Left lobe of liver (tissue), 2 donors: ENCODE measurements around the gene TRIM62. TPM values are rescaled to one million over a fixed set of nuclear protein-coding genes. Genes with fewer than 3 reads are reported as not detected.

Source experiments
- ATAC-seq: fragments of 200-7000 bp; cut with Tn5 transposase; one replicate; pipeline ENCODE4 v1.9.1; 2020; ENCODE audit warnings: mild to moderate bottlenecking, moderate library complexity
- DNase-seq: peaks from one replicate; pipeline ENCODE4 v3.0.0-alpha.2; 2020; ENCODE audit warnings: low spot score
- total RNA-seq: library from RNA; stranded (reverse); gene quantifications from one replicate; pipeline ENCODE4 v1.2.1, GENCODE V29; 2021
- donor health status: DM: no; HTN: no; CAD: no; lungs with moderate emphysema.
- donor health status: DM: no; HTN: yes; CAD: no.

Gene TRIM62
- total RNA-seq, 1 donor from 2014 or later, result 1.4 TPM

DNA sequence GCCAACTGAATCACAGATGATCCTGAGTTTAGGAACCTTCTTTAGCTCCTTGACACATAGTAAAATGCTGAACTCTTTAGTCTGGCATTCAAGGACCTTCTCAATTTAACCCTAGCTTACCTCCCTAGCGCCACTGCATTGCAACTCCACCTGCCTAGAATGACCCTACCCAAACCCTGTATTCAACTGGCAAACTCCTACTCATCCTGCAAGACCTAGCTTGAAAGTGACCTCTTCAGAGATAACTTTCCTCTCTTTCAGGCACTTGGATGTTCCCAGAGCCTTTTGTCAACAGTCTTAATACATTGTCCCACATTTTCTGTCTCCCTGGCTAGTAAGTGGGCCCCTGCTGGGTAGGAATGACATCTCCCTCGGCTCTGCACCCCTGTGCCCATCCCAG, 19.7 kb downstream of the TRIM62 start:
- ATAC-seq (no peak), DNase-seq (no peak)

DNA sequence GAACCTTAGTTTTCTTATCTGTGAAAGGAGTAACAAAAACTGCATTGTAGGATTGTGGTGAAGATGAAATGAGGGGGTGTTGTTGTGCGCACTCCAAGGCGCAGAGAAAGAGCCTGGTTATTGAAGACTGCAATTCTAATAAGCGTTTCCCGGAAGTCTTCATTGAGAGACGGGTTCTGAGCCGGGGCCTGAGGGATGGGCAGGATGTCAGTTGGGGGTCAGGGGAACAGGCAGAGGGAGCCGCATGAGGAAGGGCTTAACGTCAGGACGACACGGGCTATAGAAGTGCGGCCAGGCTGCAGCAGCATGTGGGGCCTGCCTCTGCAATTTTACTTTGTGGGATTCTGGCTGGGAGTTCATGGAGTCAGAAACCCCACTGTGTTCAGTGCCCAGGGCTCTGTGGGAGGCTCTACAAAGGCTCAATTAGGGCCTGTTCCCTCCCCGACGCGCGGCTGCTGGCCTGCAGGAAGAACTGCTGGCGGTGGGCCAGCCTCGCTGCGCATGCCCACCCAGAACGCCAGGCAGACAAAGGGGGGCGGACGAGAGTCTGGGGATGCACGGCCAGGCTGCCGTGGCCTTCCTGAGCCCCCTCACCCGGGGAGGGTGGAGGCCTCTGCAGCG, 20.7 kb downstream of the TRIM62 start:
- DNase-seq (no peak), ATAC-seq (peak; percentile 42)

- no peak for ATAC-seq
- no peak for DNase-seq
Measured at GRCh38 chr1:33159577-33159976, 22.3 kb downstream of the TRIM62 start.

DNA sequence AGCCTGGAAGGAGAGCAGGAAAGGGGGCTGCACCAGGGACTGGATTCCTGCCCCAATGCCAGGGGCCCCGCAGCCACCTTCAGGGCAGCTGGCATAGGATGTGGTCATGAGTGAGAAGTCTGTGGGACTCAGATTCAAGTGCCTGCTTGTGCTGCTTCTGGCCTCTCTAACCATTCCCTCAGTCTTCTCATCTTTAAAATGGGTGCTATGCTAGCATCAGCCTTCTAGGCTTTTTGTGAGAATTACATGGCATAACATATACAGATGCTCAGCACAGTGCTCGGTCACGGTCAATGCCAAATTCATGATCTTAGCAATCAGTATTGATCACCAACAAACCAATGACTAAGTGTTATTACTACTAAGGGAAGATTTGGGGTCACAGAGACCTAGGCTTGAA, 23.5 kb downstream of the TRIM62 start:
- DNase-seq (no peak), ATAC-seq (no peak)

DNA sequence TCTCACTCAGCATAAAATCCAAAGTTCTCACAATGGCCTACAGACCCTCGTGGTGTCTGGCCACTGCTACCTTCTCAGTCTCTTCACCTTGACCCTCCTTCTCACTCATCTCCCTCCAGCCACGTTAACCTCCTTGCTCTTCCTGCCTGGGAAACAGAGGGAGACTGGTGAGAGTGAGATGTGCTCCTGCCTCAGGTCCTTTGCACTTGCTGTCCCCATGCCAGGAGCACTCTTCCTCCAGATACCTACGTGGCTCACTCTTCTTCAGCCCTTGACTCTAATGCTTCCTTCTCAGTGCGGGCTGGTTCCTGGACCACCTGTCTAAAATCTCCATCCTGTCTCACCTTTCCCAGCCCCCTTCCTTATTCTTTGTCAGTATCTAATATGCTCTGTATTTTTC, 24.7 kb downstream of the TRIM62 start:
- ATAC-seq, result no peak

DNA sequence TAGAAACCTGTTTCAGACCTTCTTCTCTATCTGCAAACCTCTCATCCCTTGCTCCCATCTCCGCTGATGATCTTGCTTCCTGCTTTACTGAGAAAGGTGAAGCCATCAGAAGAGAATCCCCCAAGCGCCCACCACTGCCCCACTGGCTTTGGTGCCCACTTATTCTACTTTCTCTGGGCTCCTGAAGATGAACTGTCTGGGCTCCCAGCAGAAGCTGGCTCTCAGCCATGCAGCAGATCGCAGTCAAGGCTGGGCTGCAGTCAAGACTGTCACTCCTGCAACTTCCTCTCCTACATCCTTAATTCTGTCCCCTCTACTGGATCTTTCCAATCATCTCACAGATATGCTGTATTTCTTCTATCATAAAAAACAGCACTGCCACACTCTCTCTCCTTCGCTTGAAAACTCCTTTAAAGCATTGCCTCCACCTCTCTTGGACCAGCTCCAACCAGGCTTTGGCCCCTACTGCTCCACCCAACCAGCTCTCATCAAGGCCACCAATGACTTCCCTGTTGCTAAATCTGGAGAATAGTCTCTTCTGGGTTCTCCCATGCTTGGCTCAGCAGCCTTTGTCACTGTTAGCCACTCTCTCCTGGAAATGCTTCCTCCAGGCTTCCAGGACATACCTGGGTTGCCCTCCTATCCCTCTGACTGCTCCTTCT, 25.8 kb downstream of the TRIM62 start:
- DNase-seq, result no peak
- ATAC-seq, result no peak

More for the DNA sequence above, 24.7 kb downstream of the TRIM62 start:
- DNase-seq, result no peak

GRCh38 chr1:33153650-33154049, 28.2 kb downstream of the TRIM62 start:
- DNase-seq, result no peak
- no peak for ATAC-seq

- ATAC-seq, result peak; percentile 33
- no peak for DNase-seq
Measured at GRCh38 chr1:33152685-33153432, 29.0 kb downstream of the TRIM62 start.

- ATAC-seq, result no peak
- DNase-seq, result no peak
Measured at GRCh38 chr1:33151116-33151515, 30.7 kb downstream of the TRIM62 start.

- ATAC-seq, result no peak
Measured at GRCh38 chr1:33150522-33150921, 31.3 kb downstream of the TRIM62 start.

GRCh38 chr1:33149453-33150190, 32.2 kb downstream of the TRIM62 start:
- ATAC-seq, result no peak
- no peak for DNase-seq

More at GRCh38 chr1:33150522-33150921, 31.3 kb downstream of the TRIM62 start:
- no peak for DNase-seq

- ATAC-seq (no peak), DNase-seq (no peak)
Measured at GRCh38 chr1:33148615-33149014, 33.2 kb downstream of the TRIM62 start.

GRCh38 chr1:33147997-33148314, 33.9 kb downstream of the TRIM62 start:
- ATAC-seq (peak; percentile 30), DNase-seq (no peak)

- ATAC-seq (no peak), DNase-seq (no peak)
Measured at GRCh38 chr1:33147275-33147996, 34.4 kb downstream of the TRIM62 start.

DNA sequence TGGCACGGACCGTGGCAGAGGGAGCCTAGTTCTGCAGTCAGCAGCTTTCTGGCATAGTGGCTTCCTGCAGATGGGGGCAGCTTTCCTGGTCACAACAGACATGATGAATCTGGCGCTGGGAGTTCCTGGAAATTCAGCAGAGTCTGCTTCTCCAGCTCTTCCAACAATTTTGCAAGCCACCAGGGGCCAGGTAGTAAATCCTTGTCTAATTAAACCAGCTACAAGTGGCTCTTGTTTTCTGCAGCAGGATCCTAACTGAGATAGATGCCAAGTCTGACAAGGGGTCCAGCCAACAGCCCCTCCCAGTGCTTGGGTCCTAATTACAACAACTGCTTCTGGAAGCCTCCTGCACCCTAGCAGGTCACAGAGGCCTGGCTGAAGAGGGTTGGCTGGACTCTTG, 35.8 kb downstream of the TRIM62 start:
- DNase-seq (no peak), ATAC-seq (no peak)

- ATAC-seq (no peak), DNase-seq (no peak)
Measured at GRCh38 chr1:33143698-33144097, 38.1 kb downstream of the TRIM62 start.

GRCh38 chr1:33143176-33143575, 38.7 kb downstream of the TRIM62 start:
- ATAC-seq, result no peak
- no peak for DNase-seq

GRCh38 chr1:33142483-33143064, 39.3 kb downstream of the TRIM62 start:
- ATAC-seq (no peak), DNase-seq (no peak)

GRCh38 chr1:33141781-33142180, 40.1 kb downstream of the TRIM62 start:
- DNase-seq (no peak), ATAC-seq (no peak)

GRCh38 chr1:33141216-33141615, 40.6 kb downstream of the TRIM62 start:
- DNase-seq (no peak), ATAC-seq (no peak)
